ENCODE results near the gene TMEM140. TPM values are rescaled to one million over a fixed set of nuclear protein-coding genes. Genes with fewer than 3 reads are reported as not detected.

TMEM140 gene
- total RNA-seq, 1 experiment from 2014 or later = 0.40 TPM

GRCh38 chr7:135151533-135151932, 3.7 kb downstream of the TMEM140 start:
- Histone ChIP-seq H3K4me3 (no peak overlapping the region), H3K9me3 (peaks cover 3% of the 10 kb centered on the region; the same call in 1 of the 2 replicates), H3K36me3 (no peaks in the 10 kb centered on the region), H3K27me3 (no peaks in the 10 kb centered on the region)
- no peak for DNase-seq

- DNase-seq = no peak
These were observed 4.6 kb downstream of the TMEM140 start for GRCh38 chr7:135152442-135152841.

GRCh38 chr7:135154734-135155133, 6.9 kb downstream of the TMEM140 start:
- Histone ChIP-seq H3K27me3 (no peaks in the 10 kb centered on the region), H3K4me3 (no peak overlapping the region)
- no peak for DNase-seq

More at GRCh38 chr7:135152442-135152841, 4.6 kb downstream of the TMEM140 start:
- Histone ChIP-seq H3K36me3 (no peaks in the 10 kb centered on the region), H3K27me3 (no peaks in the 10 kb centered on the region), H3K9me3 (peaks cover 3% of the 10 kb centered on the region; the same call in 1 of the 2 replicates), H3K4me3 (no peak overlapping the region)

GRCh38 chr7:135156290-135156689, 8.4 kb downstream of the TMEM140 start:
- H3K36me3 ChIP-seq = no peaks in the 10 kb centered on the region
- no peaks in the 10 kb centered on the region for H3K27me3 ChIP-seq
- no peak for DNase-seq
- H3K9me3 ChIP-seq = peaks cover 3% of the 10 kb centered on the region; the same call in 1 of the 2 replicates
- no peak overlapping the region for H3K4me3 ChIP-seq

More at GRCh38 chr7:135154734-135155133, 6.9 kb downstream of the TMEM140 start:
- no peaks in the 10 kb centered on the region for H3K36me3 ChIP-seq
- H3K9me3 ChIP-seq = peaks cover 3% of the 10 kb centered on the region; the same call in 1 of the 2 replicates

GRCh38 chr7:135158141-135158655, 10.3 kb downstream of the TMEM140 start:
- H3K36me3 ChIP-seq = no peaks in the 10 kb centered on the region
- no peak for DNase-seq
- H3K9me3 ChIP-seq = peaks cover 3% of the 10 kb centered on the region; the same call in 1 of the 2 replicates
- no peak overlapping the region for H3K4me3 ChIP-seq
- no peaks in the 10 kb centered on the region for H3K27me3 ChIP-seq

GRCh38 chr7:135158874-135159273, 11.0 kb downstream of the TMEM140 start:
- no peak for DNase-seq
- no peaks in the 10 kb centered on the region for H3K27me3 ChIP-seq
- H3K4me3 ChIP-seq = no peak overlapping the region
- H3K9me3 ChIP-seq = peaks cover 3% of the 10 kb centered on the region; the same call in 1 of the 2 replicates
- no peaks in the 10 kb centered on the region for H3K36me3 ChIP-seq

GRCh38 chr7:135159359-135160085, 11.7 kb downstream of the TMEM140 start:
- Histone ChIP-seq H3K36me3 (no peaks in the 10 kb centered on the region), H3K4me3 (no peak overlapping the region), H3K27me3 (no peaks in the 10 kb centered on the region), H3K9me3 (peaks cover 3% of the 10 kb centered on the region; the same call in 1 of the 2 replicates)
- no peak for DNase-seq

GRCh38 chr7:135160098-135160857, 12.4 kb downstream of the TMEM140 start:
- Histone ChIP-seq H3K4me3 (no peak overlapping the region), H3K27me3 (no peaks in the 10 kb centered on the region), H3K9me3 (peaks cover 3% of the 10 kb centered on the region; the same call in 1 of the 2 replicates), H3K36me3 (no peaks in the 10 kb centered on the region; the same call in 1 of the 2 replicates)
- DNase-seq = no peak

- no peaks in the 10 kb centered on the region for H3K27me3 ChIP-seq
- DNase-seq = no peak
- no peaks in the 10 kb centered on the region; the same call in 1 of the 2 replicates for H3K36me3 ChIP-seq
- H3K9me3 ChIP-seq = peaks cover 3% of the 10 kb centered on the region; the same call in 1 of the 2 replicates
- H3K4me3 ChIP-seq = no peak overlapping the region
These were observed 13.2 kb downstream of the TMEM140 start for GRCh38 chr7:135160858-135161653.

- H3K4me3 ChIP-seq = no peak overlapping the region
- peaks cover 1% of the 10 kb centered on the region for H3K36me3 ChIP-seq
- H3K9me3 ChIP-seq = no peaks in the 10 kb centered on the region
- no peaks in the 10 kb centered on the region for H3K27me3 ChIP-seq
- DNase-seq = no peak
These were observed 13.8 kb downstream of the TMEM140 start for GRCh38 chr7:135161669-135162068.

- H3K4me3 ChIP-seq = no peak overlapping the region
- no peak for DNase-seq
- peaks cover 9% of the 10 kb centered on the region for H3K36me3 ChIP-seq
- H3K27me3 ChIP-seq = no peaks in the 10 kb centered on the region
- H3K9me3 ChIP-seq = no peaks in the 10 kb centered on the region
These were observed 14.6 kb downstream of the TMEM140 start for GRCh38 chr7:135162382-135163001.

GRCh38 chr7:135164357-135165061, 16.6 kb downstream of the TMEM140 start:
- H3K9me3 ChIP-seq = no peaks in the 10 kb centered on the region
- H3K27me3 ChIP-seq = no peaks in the 10 kb centered on the region
- H3K4me3 ChIP-seq = no peak overlapping the region
- H3K36me3 ChIP-seq = peaks cover 21% of the 10 kb centered on the region
- no peak for DNase-seq

- Histone ChIP-seq H3K36me3 (peaks cover 24% of the 10 kb centered on the region), H3K9me3 (no peaks in the 10 kb centered on the region), H3K4me3 (no peak overlapping the region), H3K27me3 (no peaks in the 10 kb centered on the region)
- no peak for DNase-seq
These were observed 18.0 kb downstream of the TMEM140 start for GRCh38 chr7:135165862-135166261.

GRCh38 chr7:135166338-135166990, 18.6 kb downstream of the TMEM140 start:
- Histone ChIP-seq H3K9me3 (no peaks in the 10 kb centered on the region), H3K36me3 (peaks cover 24% of the 10 kb centered on the region), H3K4me3 (no peak overlapping the region), H3K27me3 (no peaks in the 10 kb centered on the region)
- DNase-seq = no peak

- DNase-seq = no peak
- Histone ChIP-seq H3K27me3 (no peaks in the 10 kb centered on the region), H3K4me3 (no peak overlapping the region), H3K9me3 (no peaks in the 10 kb centered on the region), H3K36me3 (peaks cover 24% of the 10 kb centered on the region)
These were observed 19.6 kb downstream of the TMEM140 start for GRCh38 chr7:135167365-135167917.

Data from MG63 (cell line).